Brain microvascular endothelial cell (primary cell): Measurements from ENCODE around the gene DLG2.
A peak's percentile ranks its signal among the peaks of the same experiment; 100 is the strongest.
"Not testable (repeated sequence)": the region's sequence is repeated elsewhere in the genome, so short reads cannot be mapped to it uniquely, and the experiment has no call there.

Experiments
- DNase-seq: peaks from one replicate; pipeline ENCODE4 v3.0.0-alpha.2; 2020
- H3K27ac ChIP-seq: fragments of 250-450 bp; sonication (Bioruptor Pico); 2 replicates; pipeline ENCODE4 v1.5.1; 2020; ENCODE audit warnings: mild to moderate bottlenecking, moderate library complexity
- H3K27me3 ChIP-seq: fragments of 250-450 bp; sonication (Bioruptor Pico); replicated peaks from 2 replicates; pipeline ENCODE4 v1.5.1; 2020; ENCODE audit warnings: mild to moderate bottlenecking
- H3K36me3 ChIP-seq: fragments of 250-450 bp; sonication (Bioruptor Pico); replicated peaks from 2 replicates; pipeline ENCODE4 v1.5.1; 2020; ENCODE audit warnings: mild to moderate bottlenecking
- H3K4me3 ChIP-seq: 2 replicates; pipeline ENCODE4 v1.5.1; 2011; ENCODE audit warnings: low read depth, mild to moderate bottlenecking, control low read depth, low read length, moderate library complexity
- CTCF ChIP-seq: IDR thresholded peaks from 2 replicates; pipeline ENCODE4 v1.5.1; 2011; ENCODE audit warnings: low read depth, mild to moderate bottlenecking, moderate library complexity, low read length, control low read depth, inconsistent platforms; ENCODE audit errors: missing control alignments
- in situ Hi-C: cut with HindIII; loops from 2 replicates; pipeline ENCODE4 v1.10.0; 2017; ENCODE audit warnings: low sequenced_read_pairs, low pct_ligation_motif_present

The DLG2 gene

GRCh38 chr11:84319863-84320262, 1307.3 kb downstream of the DLG2 start:
- Histone ChIP-seq H3K36me3 (no peaks in the 10 kb centered on the region), H3K4me3 (no peak overlapping the region), H3K27ac (no peak overlapping the region), H3K27me3 (no peaks in the 10 kb centered on the region)
- TF ChIP-seq CTCF: no peak
- no peak for DNase-seq
- in situ Hi-C loops: no loop called here

- H3K27me3 ChIP-seq: no peaks in the 10 kb centered on the region
- DNase-seq: peak; percentile 56
Observed at GRCh38 chr11:84316866-84317555, 1310.1 kb downstream of the DLG2 start.

GRCh38 chr11:84313830-84314359, 1313.2 kb downstream of the DLG2 start:
- in situ Hi-C loops: no loop called here
- DNase-seq: no peak
- no peak overlapping the region for H3K27ac ChIP-seq

More at GRCh38 chr11:84316866-84317555, 1310.1 kb downstream of the DLG2 start:
- Histone ChIP-seq H3K27ac (no peak overlapping the region), H3K36me3 (no peaks in the 10 kb centered on the region), H3K4me3 (no peak overlapping the region)
- no peak for TF ChIP-seq CTCF
- in situ Hi-C loops: no loop called here

GRCh38 chr11:84310268-84310667, 1316.9 kb downstream of the DLG2 start:
- no peak for TF ChIP-seq CTCF
- Histone ChIP-seq H3K27ac (no peak overlapping the region), H3K27me3 (no peaks in the 10 kb centered on the region), H3K4me3 (no peak overlapping the region), H3K36me3 (no peaks in the 10 kb centered on the region)
- in situ Hi-C loops: no loop called here
- no peak for DNase-seq

More at GRCh38 chr11:84313830-84314359, 1313.2 kb downstream of the DLG2 start:
- Histone ChIP-seq H3K36me3 (no peaks in the 10 kb centered on the region), H3K27me3 (no peaks in the 10 kb centered on the region), H3K4me3 (no peak overlapping the region)
- TF ChIP-seq CTCF: no peak

GRCh38 chr11:84308491-84308890, 1318.7 kb downstream of the DLG2 start:
- H3K27ac ChIP-seq, H3K4me3 ChIP-seq, H3K27me3 ChIP-seq, DNase-seq, in situ Hi-C loops, H3K36me3 ChIP-seq: not testable (repeated sequence)

GRCh38 chr11:84300092-84300491, 1327.1 kb downstream of the DLG2 start:
- no peak for DNase-seq
- in situ Hi-C loops: no loop called here
- H3K4me3 ChIP-seq: no peak overlapping the region

More at GRCh38 chr11:84300092-84300491, 1327.1 kb downstream of the DLG2 start:
- H3K36me3 ChIP-seq: no peaks in the 10 kb centered on the region
- H3K27me3 ChIP-seq: no peaks in the 10 kb centered on the region
- no peak overlapping the region for H3K27ac ChIP-seq
- no peak for TF ChIP-seq CTCF
